HG02884 (cell line): ENCODE measurements around the gene KRTAP4-6.
"Not testable (repeated sequence)": the region's sequence is repeated elsewhere in the genome, so short reads cannot be mapped to it uniquely, and the experiment has no call there.

Experiments
- ATAC-seq: cut with Tn5 transposase; IDR thresholded peaks from one replicate; pipeline ENCODE4 v1.9.1; 2021; ENCODE audit warnings: mild to moderate bottlenecking, moderate library complexity; ENCODE audit not compliant: unreplicated experiment

The KRTAP4-6 gene

DNA sequence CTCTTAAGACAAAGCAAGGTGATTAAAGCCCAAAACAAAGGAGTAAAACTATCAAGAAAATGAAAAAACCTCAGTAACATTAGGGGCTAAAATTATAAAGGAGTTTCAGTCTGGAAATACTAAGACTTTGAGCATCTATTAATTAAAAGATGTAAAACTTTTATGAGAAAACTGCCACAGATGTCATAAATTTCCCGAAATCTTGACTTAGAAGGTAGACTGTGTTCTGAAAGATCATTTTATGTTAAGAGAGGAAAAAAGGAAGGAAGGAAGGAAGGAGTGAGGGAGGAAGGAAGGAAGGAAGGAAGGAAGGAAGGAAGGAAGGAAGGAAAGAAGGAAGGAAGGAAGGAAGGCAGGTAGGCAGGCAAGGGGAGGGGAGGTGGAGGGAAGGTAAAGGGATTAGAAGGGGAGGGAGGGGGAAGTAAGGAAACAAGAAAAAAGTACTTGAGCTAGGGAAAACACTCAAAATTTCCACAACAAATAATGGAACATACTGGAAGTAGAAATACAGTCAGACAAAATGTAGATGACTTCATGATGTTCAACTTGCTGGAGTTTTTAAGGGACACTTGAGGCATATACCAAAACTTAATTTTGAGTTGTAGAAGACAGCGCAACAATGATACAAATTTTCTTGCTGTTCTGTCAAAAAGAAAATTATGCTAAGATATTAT is 7.3 kb upstream of the KRTAP4-6 start:
- ATAC-seq: no peak

DNA sequence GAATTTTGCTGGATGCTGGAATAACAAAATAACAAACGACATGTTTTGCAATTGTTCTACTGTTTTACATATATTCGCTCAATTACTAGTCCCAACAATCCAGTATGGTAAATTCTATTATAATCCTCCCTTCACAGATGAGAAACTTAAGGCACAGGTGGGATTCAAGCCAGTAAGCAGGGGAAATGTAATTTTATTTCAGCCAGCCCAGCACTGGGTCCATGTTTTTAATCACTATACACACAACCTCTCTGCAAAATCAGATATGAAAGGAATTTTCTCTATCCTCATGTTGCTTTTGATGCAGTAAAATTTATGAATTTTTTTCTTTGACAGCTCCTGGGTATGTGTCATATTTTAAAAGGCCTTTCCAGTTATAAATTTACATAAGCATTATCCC is 4.9 kb upstream of the KRTAP4-6 start:
- no peak for ATAC-seq

- no peak for ATAC-seq
These were observed 4.5 kb upstream of the KRTAP4-6 start for GRCh38 chr17:41144846-41145245.

GRCh38 chr17:41141361-41141760 is 1.0 kb upstream of the KRTAP4-6 start:
- ATAC-seq: no peak

- not testable (repeated sequence) for ATAC-seq
These were observed 479 bp downstream of the KRTAP4-6 start for GRCh38 chr17:41139865-41140264.

GRCh38 chr17:41133880-41134735 is 6.2 kb downstream of the KRTAP4-6 start:
- ATAC-seq: no peak

DNA sequence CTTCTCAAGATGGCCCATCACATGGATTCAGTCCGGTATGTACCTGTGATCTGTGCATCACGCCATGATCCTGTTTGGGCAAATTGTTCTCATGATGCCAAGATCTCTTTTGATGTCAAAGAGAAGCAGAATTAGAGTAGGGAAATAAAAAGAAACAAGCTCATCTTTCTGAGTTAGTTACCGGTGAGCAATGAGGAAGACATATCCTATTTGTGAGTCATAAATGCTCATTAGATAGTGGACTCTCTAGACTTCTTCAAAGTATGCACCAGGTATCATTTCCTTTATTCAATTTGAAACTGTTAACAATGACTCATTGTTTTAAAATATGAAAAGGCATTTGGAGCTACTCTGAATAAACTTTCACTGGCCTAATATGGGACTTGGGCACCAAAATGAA is 8.4 kb downstream of the KRTAP4-6 start:
- ATAC-seq: no peak

- ATAC-seq: no peak
These were observed 13.0 kb downstream of the KRTAP4-6 start for GRCh38 chr17:41127371-41127770.

DNA sequence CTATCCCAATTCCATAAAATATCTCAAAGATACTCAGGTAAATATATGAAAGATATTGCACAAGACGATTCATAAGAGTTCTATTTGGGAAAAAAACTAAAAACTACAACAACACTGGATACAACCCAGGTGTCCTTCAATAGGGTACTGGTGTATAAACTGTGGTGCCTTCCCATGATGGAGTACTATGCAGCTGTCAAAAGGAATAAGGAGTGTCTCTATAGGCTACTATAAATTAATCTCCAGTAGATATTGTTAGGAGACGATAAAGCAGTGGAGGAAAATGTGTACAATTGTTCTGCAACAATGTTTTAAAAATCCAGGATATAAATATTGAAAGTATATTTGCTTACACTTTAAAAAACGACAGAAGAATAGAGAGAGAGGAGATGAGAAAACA is 13.9 kb downstream of the KRTAP4-6 start:
- ATAC-seq: no peak

- no peak for ATAC-seq
These were observed 15.3 kb downstream of the KRTAP4-6 start for GRCh38 chr17:41125064-41125463.

- not testable (repeated sequence) for ATAC-seq
These were observed 16.4 kb downstream of the KRTAP4-6 start, which contains the start of gene KRTAP4-12 for GRCh38 chr17:41123991-41124371. Gene KRTAP4-12, minus strand, starts transcription at chr17:41124182. Its CDS starts 60 bp downstream, at chr17:41124122.

DNA sequence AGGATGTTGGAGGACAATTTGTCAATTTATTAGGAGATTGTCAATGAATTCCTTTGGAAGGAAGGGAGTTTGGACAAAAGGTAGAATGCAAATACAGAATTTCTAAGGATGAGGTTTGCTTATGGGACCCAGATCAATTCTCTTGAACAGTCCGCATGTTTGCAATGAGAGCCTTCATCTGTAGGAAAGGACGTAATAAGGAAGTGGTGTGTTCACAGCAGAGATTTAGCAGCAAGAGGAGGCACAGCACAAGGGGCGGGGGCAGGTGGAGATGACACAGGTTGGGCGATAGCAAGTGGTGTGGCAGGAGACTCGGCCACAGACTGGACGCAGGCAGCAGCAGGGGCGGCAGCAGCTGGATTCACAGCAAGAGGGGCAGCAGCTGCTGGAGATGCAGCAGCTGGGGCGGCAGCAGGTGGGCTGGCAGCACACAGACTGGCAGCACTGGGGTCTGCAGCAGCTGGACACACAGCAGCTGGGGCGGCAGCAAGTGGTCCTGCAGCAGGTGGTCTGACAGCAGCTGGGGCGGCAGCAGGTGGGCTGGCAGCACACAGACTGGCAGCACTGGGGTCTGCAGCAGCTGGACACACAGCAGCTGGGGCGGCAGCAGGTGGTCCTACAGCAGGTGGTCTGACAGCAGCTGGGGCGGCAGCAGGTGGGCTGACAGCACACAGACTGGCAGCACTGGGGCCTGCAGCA is 16.9 kb downstream of the KRTAP4-6 start:
- ATAC-seq: not testable (repeated sequence)

- no peak for ATAC-seq
These were observed 18.6 kb downstream of the KRTAP4-6 start for GRCh38 chr17:41121742-41122141.

DNA sequence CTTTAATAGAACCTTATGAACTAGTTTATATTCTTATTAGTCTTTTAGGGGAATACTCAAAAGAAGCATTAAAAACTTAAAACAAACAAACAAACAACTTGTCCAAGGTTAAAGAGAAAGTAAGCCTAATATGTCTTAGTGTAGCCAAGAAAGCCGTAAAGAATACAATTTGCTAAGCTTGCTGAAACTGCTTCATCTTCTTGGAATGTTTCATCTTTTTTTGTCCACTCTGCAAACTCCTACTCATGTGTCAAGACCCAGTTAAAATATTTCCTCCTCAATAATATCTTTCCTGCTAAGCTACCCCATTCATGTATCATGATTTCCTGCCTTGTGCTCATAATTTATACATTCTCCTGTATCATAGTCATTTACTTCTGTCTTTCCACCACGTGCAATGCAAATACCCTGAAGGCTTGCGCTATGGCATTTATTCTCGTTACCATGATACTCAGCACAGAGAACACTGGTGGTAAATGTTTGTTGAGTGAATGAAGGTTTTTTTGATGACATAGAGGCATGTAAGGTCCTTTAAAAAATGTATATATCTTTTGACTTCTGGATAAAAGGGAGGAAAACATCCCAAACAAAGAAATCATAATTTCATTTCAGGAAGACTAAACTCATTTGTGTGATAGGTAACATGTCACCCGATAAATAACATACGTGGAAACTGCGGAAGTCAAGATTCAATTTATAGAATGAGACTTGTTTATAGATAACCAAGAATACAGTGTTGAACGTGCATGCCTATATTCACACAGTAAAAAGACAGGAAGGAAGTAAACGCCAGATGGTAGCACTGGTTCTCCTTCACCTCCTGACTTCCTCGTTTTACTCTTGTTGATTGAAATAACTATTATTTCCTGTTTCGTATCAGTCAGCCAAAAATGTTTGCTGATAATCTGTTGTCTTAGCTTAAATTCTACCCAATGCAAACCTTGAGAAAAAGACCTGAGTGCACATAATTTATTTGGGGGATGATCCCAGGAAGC is 20.4 kb downstream of the KRTAP4-6 start:
- ATAC-seq: not testable (repeated sequence)

GRCh38 chr17:41118721-41119120 is 21.6 kb downstream of the KRTAP4-6 start:
- no peak for ATAC-seq

DNA sequence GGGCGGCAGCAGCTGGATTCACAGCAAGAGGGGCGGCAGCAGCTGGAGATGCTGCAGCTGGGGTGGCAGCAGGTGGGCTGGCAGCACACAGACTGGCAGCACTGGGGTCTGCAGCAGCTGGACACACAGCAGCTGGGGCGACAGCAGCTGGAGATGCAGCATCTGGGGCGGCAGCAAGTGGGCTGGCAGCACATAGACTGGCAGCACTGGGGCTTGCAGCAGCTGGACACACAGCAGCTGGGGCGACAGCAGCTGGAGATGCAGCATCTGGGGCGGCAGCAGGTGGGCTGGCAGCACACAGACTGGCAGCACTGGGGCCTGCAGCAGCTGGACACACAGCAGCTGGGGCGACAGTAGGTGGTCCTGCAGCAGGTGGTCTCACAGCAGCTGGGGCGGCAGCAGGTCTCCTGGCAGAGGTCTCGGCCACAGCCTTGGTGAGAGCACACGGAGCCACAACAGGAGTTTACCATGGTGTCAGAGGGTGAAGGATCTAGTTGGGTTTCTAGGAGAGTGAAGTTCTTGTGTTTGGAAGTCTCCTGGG is 22.4 kb downstream of the KRTAP4-6 start, which contains the start of gene KRTAP4-11:
KRTAP4-11 (minus strand) TSS at position 528 of the 541 bp plus-strand sequence; CDS start at position 470, 58 bp downstream.
- not testable (repeated sequence) for ATAC-seq

GRCh38 chr17:41116297-41116696 is 24.0 kb downstream of the KRTAP4-6 start:
- no peak for ATAC-seq

- no peak for ATAC-seq
These were observed 29.0 kb downstream of the KRTAP4-6 start for GRCh38 chr17:41111151-41111885.

GRCh38 chr17:41108728-41109386 is 31.5 kb downstream of the KRTAP4-6 start:
- not testable (repeated sequence) for ATAC-seq
